Upper lobe of right lung (tissue), 1 donor: ENCODE results near the gene ULBP2. TPM values are rescaled to one million over a fixed set of nuclear protein-coding genes. Genes with fewer than 3 reads are reported as not detected.
"Not testable (repeated sequence)": the region's sequence is repeated elsewhere in the genome, so short reads cannot be mapped to it uniquely, and the experiment has no call there.

Source experiments
- ATAC-seq: fragments of 200-7000 bp; cut with Tn5 transposase; one replicate; pipeline ENCODE4 v1.9.1; 2020; ENCODE audit warnings: mild to moderate bottlenecking, moderate library complexity
- DNase-seq: peaks from one replicate; pipeline ENCODE4 v3.0.0-alpha.2; 2020
- H3K27ac ChIP-seq: fragments of 200-600 bp; one replicate; pipeline ENCODE4 v1.8.0; 2022
- H3K27me3 ChIP-seq: fragments of 200-600 bp; one replicate; pipeline ENCODE4 v1.8.0; 2022; ENCODE audit warnings: mild to moderate bottlenecking
- H3K36me3 ChIP-seq: fragments of 200-600 bp; one replicate; pipeline ENCODE4 v1.8.0; 2022
- H3K4me1 ChIP-seq: fragments of 200-600 bp; one replicate; pipeline ENCODE4 v1.8.0; 2022
- H3K4me3 ChIP-seq: fragments of 200-600 bp; one replicate; pipeline ENCODE4 v1.8.0; 2022; ENCODE audit warnings: mild to moderate bottlenecking
- H3K9me3 ChIP-seq: fragments of 200-600 bp; one replicate; pipeline ENCODE4 v1.8.0; 2022
- intact Hi-C: fragments of 100-400 bp; cut with DNase I; formaldehyde crosslinking; loops from one replicate; pipeline ENCODE4 v1.11.0; 2022
- total RNA-seq: library from RNA; stranded (reverse); fragmentation: NEBNext Ultra II Directional; extraction: Animal tissue kit (Norgen Biotek cat#: 25700); gene quantifications from one replicate; pipeline ENCODE4 v1.2.1, GENCODE V29; 2021
- TF ChIP-seq, protein P1 (sequence below): fragments of 200-600 bp; IDR thresholded peaks from one replicate; pipeline ENCODE4 v1.8.0; 2022; ENCODE audit warnings: antibody characterized with exemption
- donor health status: DM: no; HTN: yes; CAD: no; lungs with severe emphysema.

The ULBP2 gene
- total RNA-seq, 1 donor from 2014 or later = 2.3 TPM

DNA sequence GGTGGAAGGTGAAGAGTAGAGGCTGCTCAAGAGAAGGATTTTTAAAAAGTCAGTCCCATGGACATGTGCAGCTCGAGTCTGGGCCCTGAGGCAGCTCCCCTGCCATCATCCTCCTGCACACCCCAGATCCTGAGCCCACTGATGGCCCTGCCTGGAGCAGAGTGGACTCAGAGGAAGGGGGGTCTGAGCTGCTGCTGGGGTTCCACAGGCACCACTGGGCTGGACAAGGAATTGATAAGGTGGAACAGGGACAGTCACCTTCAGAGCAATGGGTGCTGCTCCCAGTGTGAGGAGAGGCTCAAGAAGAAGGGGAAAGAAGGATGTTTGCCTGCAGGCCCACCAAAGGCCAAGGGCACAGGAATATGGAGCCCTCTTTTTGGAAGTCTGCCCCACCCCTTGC lies 6.2 kb downstream of the ULBP2 start:
- no peaks in the 10 kb centered on the region for H3K36me3 ChIP-seq
- TF ChIP-seq, protein P1, sequence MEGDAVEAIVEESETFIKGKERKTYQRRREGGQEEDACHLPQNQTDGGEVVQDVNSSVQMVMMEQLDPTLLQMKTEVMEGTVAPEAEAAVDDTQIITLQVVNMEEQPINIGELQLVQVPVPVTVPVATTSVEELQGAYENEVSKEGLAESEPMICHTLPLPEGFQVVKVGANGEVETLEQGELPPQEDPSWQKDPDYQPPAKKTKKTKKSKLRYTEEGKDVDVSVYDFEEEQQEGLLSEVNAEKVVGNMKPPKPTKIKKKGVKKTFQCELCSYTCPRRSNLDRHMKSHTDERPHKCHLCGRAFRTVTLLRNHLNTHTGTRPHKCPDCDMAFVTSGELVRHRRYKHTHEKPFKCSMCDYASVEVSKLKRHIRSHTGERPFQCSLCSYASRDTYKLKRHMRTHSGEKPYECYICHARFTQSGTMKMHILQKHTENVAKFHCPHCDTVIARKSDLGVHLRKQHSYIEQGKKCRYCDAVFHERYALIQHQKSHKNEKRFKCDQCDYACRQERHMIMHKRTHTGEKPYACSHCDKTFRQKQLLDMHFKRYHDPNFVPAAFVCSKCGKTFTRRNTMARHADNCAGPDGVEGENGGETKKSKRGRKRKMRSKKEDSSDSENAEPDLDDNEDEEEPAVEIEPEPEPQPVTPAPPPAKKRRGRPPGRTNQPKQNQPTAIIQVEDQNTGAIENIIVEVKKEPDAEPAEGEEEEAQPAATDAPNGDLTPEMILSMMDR = no peak
- no peak overlapping the region for H3K4me3 ChIP-seq
- ATAC-seq = no peak
- H3K4me1 ChIP-seq = no peaks in the 10 kb centered on the region
- intact Hi-C loops = no loop called here
- peaks cover 28% of the 10 kb centered on the region for H3K27me3 ChIP-seq
- no peak for DNase-seq
- H3K27ac ChIP-seq = no peak overlapping the region
- no peaks in the 10 kb centered on the region for H3K9me3 ChIP-seq

DNA sequence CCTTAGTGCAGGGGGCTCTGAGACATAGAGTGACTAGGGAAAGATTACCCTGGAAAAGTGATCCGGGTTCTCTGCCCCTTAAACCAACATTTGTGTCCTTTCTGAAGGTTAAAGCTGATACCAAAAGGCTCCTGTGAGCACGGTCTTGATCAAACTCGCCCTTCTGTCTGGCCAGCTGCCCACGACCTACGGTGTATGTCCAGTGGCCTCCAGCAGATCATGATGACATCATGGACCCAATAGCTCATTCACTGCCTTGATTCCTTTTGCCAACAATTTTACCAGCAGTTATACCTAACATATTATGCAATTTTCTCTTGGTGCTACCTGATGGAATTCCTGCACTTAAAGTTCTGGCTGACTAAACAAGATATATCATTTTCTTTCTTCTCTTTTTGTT lies 6.8 kb downstream of the ULBP2 start:
- no peaks in the 10 kb centered on the region for H3K36me3 ChIP-seq
- DNase-seq (no peak), ATAC-seq (no peak)
- H3K27me3 ChIP-seq = peaks cover 34% of the 10 kb centered on the region
- no peak overlapping the region for H3K27ac ChIP-seq
- no peaks in the 10 kb centered on the region for H3K9me3 ChIP-seq
- no peaks in the 10 kb centered on the region for H3K4me1 ChIP-seq
- TF ChIP-seq, protein P1 = no peak
- intact Hi-C loops = no loop called here
- H3K4me3 ChIP-seq = no peak overlapping the region

DNA sequence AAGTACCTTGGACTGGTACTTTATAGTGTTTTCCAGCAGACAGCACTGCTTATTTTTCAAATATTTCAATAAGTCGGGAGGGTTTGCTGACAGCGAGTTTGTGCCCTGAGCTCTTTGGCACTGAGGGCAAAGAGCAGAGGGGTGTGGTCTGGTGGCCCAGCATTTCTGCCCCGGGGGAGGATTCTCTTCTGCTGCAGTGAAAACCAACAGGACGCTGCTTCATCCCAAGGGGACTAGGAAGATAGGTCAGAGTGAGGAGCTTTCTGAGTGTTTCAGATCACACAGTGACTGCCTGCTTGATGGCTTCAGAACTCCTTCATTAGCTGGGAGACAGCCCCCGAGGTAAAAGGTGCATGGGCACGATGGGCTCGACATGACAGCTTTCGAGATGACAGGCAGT lies 8.6 kb downstream of the ULBP2 start:
- intact Hi-C loops = no loop called here
- H3K9me3 ChIP-seq = no peaks in the 10 kb centered on the region
- H3K4me3 ChIP-seq = no peak overlapping the region
- no peak for ATAC-seq
- no peaks in the 10 kb centered on the region for H3K4me1 ChIP-seq
- no peaks in the 10 kb centered on the region for H3K36me3 ChIP-seq
- TF ChIP-seq, protein P1 = no peak
- no peak overlapping the region for H3K27ac ChIP-seq
- DNase-seq = no peak
- H3K27me3 ChIP-seq = peaks cover 49% of the 10 kb centered on the region

DNA sequence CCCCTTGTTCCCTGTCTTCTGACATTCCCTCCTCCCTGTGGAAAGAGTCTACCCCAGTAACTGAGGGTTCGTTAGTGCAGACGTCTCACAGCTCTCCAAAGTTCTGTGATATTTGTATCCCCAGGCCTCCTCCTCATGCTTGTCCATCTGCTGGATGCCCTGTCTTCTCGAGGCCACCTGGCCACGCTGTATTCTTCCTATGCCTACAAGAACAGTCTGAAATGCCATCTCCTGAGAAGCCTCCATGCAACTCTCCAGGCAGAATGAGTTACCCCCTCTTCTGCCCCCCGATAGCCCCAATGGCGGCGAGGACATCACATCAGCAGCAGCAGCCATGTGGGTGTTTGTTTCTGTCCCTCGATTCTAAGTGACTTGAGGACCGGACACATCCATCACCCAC lies 9.3 kb downstream of the ULBP2 start:
- no peak for ATAC-seq
- intact Hi-C loops = no loop called here

DNA sequence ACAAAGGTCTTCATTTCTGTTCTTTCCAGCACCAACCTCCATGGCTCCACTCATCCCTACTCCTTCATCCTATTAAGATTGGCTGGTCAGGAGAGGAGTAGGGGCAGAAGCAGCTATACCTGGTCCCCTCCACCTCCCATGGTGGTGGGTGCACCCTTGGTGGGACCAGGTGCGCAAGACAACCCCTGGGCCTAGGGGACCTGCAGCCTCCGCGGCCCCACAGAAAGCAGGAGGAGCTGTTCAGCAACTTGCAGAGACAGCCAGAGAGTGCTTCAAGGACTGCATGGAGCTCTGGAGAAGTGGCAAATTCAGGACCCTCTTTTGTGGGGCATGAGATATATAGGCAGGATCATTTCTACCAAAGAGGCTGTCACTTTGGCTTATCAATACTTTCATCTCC lies 9.8 kb downstream of the ULBP2 start:
- intact Hi-C loops = no loop called here
- TF ChIP-seq, protein P1 = no peak
- no peak overlapping the region for H3K27ac ChIP-seq
- H3K9me3 ChIP-seq = no peaks in the 10 kb centered on the region
- DNase-seq (no peak), ATAC-seq (no peak)
- H3K27me3 ChIP-seq = peaks cover 58% of the 10 kb centered on the region
- no peak overlapping the region for H3K4me3 ChIP-seq
- H3K4me1 ChIP-seq = no peaks in the 10 kb centered on the region
- H3K36me3 ChIP-seq = no peaks in the 10 kb centered on the region

More for the DNA sequence above, 9.3 kb downstream of the ULBP2 start:
- no peak overlapping the region for H3K27ac ChIP-seq
- no peaks in the 10 kb centered on the region for H3K4me1 ChIP-seq
- TF ChIP-seq, protein P1 = no peak
- H3K36me3 ChIP-seq = no peaks in the 10 kb centered on the region
- H3K27me3 ChIP-seq = peaks cover 55% of the 10 kb centered on the region
- no peak for DNase-seq
- no peaks in the 10 kb centered on the region for H3K9me3 ChIP-seq
- H3K4me3 ChIP-seq = no peak overlapping the region

DNA sequence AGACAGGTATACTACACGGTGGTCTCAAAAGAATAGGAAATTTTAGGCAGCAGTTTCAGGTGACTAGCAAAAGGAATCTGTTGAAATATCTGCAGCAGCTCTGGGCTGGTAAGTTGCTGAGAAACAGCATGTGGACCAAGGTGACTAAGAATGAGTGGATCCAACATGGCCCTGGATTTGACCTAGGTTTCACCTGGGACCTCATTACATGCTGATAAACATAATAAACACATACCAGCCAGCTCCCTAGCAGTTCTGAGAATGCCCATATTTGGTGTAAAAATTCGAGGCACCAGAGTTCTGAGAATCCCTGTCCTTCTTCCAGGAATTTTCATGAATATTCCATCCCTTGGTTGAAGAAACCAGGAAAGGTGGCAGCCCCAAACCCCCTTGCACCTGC lies 11.6 kb downstream of the ULBP2 start:
- H3K36me3 ChIP-seq, H3K4me3 ChIP-seq, intact Hi-C loops, H3K4me1 ChIP-seq, ATAC-seq, H3K27ac ChIP-seq, H3K9me3 ChIP-seq, DNase-seq: not testable (repeated sequence)
- peaks cover 75% of the 10 kb centered on the region for H3K27me3 ChIP-seq

DNA sequence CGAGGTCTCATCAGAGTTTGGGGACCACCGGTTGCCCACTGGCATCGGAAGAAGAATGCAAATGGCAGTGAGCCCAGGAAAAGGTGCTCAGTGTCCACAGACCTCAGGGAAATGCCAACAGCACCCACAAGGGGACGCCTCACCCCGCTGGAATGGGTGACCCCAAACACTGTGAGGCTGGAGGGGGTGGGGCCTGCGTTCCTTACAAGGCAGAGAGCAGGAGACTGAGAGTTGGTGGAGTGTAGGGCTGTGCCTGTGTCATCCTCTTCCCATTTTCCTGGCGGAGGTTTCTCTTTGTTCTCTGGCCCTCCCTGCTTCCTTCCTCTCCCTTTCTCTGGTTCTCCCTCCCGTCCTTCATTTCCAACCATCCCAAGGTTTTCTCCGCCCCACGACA lies 12.1 kb downstream of the ULBP2 start:
- H3K36me3 ChIP-seq, intact Hi-C loops, H3K4me3 ChIP-seq, H3K4me1 ChIP-seq, H3K9me3 ChIP-seq, DNase-seq, H3K27ac ChIP-seq: not testable (repeated sequence)
- H3K27me3 ChIP-seq = peaks cover 78% of the 10 kb centered on the region
- ATAC-seq = peak; percentile 86

DNA sequence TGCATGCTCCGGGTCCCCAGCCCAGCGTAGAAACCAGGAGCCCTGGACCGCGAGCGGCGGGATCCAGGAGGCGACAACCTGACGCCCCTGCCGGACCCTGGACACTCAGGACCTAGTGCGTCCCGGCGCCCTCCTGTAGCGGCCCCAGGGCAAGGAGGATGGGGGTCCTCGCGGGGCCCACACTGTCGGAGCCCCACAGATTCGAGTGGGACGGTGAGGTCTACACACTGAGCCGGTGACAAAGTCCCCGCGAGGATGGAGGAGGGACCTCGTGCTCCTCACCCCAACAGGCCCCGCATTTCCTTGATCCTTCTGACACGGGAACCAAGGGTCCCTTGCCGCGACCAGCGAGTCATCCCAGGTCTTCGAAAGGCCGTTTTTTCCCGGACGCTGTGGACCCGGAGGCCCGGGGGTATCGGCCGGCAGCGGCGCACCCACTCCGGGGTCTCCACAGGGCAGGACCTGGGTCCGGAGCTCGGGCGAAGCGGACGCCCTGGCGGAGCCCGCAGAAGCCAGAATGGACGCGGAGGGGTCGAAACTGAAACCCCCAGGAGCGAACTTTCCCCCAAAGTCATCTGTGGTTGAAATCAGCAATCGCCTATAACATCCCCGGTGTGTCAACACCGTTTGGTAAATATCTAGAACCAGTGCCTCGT lies 12.6 kb downstream of the ULBP2 start:
- H3K27ac ChIP-seq, intact Hi-C loops, H3K4me1 ChIP-seq, H3K36me3 ChIP-seq, H3K4me3 ChIP-seq, H3K9me3 ChIP-seq, DNase-seq: not testable (repeated sequence)
- ATAC-seq = peak; percentile 41
- peaks cover 83% of the 10 kb centered on the region for H3K27me3 ChIP-seq

DNA sequence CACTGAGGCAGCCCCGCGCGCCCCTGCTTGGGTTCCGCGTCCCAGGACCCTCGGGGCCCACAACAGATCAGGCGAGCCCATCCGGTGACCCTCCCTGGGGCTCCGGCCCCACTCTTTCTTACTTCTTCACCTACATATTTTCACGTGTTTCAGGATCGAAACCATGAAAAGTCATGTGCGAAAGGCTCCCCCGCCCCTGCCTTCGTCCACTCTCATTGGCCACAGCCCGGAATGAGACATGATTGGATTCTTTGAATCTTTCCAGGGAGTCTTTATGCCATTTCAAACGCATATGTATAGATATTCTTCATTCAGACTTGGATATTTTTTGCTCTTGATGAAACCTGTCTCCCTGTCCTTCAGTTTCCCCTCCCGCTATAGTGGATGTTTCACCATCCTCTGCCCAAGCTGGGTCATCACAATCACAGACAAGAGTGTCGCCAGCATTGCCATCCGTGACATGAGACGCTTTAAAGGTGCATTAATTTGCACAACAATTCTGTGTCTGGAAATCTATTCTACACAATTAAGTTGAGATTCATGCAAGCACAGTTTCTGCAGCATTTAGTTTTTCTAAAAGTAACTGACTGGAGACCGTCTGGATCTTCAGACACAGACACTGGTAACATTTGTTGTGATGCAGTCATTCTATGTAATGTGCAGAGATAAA lies 13.3 kb downstream of the ULBP2 start:
- intact Hi-C loops, H3K27ac ChIP-seq, H3K4me1 ChIP-seq, ATAC-seq, H3K9me3 ChIP-seq, DNase-seq, H3K4me3 ChIP-seq, H3K36me3 ChIP-seq: not testable (repeated sequence)
- peaks cover 88% of the 10 kb centered on the region for H3K27me3 ChIP-seq
